NB4 (cell line): ENCODE measurements around the gene PTPN4.

ENCODE experiments used
- DNase-seq: peaks from one replicate; pipeline ENCODE4 v3.0.0; 2010; ENCODE audit warnings: low read depth
- H3K4me3 ChIP-seq: one replicate; pipeline ENCODE4 v1.5.1; 2011; ENCODE audit warnings: mild to moderate bottlenecking, low read depth, low read length, moderate library complexity
- CTCF ChIP-seq: IDR thresholded peaks from one replicate; pipeline ENCODE4 v1.5.1; 2012; ENCODE audit warnings: low read depth, low read length
- MAX ChIP-seq: IDR thresholded peaks from 2 replicates; pipeline ENCODE4 v1.6.1; 2011; ENCODE audit warnings: low read depth, low read length
- MYC ChIP-seq: IDR thresholded peaks from 2 replicates; pipeline ENCODE4 v1.6.1; 2011; ENCODE audit warnings: low read depth, low read length
- POLR2A ChIP-seq: IDR thresholded peaks from 2 replicates; pipeline ENCODE4 v1.6.1; 2011; ENCODE audit warnings: mild to moderate bottlenecking; ENCODE audit not compliant: insufficient read length; ENCODE audit errors: extremely low read depth

PTPN4 gene

GRCh38 chr2:119759451-119760236 lies at the start of gene PTPN4:
Gene PTPN4, plus strand, starts transcription at chr2:119759922. Its CDS starts 49,932 bp downstream, at chr2:119809854.
- peak; percentile 100 for DNase-seq
- TF ChIP-seq CTCF (no peak), MYC (peak; percentile 54), POLR2A (peak; percentile 73), MAX (peak; percentile 41; the same call in 1 of the 2 replicates)
- peak within 1 kb of the TSS; percentile 92 for H3K4me3 ChIP-seq

GRCh38 chr2:119710281-119710680 lies 49.4 kb upstream of the PTPN4 start:
- no peak for DNase-seq
- H3K4me3 ChIP-seq, result no peak overlapping the region
- TF ChIP-seq CTCF (no peak), MYC (no peak), MAX (no peak), POLR2A (no peak)

DNA sequence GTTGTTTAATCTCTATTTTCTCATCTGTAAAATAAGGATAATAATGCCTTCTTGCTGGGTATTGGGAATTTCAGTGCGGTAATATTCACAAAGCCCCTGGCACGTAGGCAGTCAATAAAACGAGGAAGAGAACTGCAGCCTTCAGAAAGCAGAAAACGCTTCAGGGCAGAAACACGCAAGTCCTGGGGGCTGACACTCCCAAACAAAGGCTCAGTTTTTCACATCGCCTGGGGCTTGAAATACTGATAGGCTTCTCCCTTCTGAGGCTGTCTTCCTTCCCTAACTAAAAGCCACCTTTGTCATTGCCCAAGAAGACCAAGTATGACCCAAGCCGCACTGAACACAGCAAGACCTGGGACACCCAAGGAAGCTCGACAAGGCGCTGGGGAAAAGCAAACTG lies 48.4 kb upstream of the PTPN4 start:
- H3K4me3 ChIP-seq, result no peak overlapping the region
- DNase-seq, result no peak
- TF ChIP-seq MAX, result no peak
- TF ChIP-seq POLR2A, result no peak
- no peak for TF ChIP-seq MYC
- no peak for TF ChIP-seq CTCF

DNA sequence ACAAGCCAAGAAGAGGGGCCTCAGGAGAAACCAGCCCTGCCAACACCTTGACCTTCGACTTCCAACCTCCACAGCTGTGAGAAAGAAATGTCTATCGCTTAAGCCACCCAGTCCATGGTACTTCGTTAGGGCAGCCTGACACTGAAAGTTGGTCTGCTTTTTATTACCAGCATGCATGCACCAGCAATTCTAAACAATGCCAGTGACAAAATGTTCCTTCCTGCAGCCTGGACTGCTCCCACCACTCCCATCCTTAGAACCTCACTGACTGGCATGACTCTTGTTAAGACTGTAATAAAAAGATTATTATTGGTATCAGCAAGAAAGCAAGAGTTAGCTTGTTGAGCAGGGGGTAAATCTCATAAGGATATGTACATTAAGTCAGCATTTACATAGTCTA lies 47.2 kb upstream of the PTPN4 start:
- no peak for DNase-seq
- no peak overlapping the region for H3K4me3 ChIP-seq
- TF ChIP-seq POLR2A (no peak), MAX (no peak), CTCF (no peak), MYC (no peak)

DNA sequence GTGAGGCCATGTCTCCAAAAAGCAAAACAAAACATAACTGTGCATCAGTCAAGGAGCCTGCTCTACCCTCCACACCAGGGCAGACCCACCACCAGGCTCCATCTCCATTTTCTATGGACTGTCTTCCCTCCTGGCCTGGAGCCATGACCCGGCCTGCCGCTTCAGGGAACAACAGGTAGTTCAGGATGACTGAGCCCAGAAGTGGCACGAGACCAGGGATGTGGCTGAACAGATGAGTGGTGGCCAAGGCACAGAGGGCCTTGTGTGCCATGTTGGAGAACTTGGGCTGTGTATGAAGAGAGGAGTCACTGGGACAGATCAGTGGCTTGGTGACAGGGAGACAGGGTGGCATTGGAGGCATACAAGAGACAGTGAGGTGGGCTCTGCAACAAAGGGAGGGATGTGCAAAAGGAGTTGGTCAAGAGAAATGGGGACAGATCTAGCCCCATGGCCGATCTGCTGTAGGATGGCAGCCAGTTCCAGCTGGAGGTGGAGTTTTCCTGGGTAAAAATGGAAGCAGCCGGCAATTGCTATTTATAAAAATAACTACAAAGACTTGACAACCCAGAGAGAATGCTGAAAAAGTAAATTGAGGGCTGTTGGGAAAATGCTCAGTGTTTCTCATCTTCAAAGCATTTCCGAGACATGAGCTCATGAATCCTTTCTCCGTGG lies 45.8 kb upstream of the PTPN4 start:
- no peak for DNase-seq
- H3K4me3 ChIP-seq, result no peak overlapping the region
- TF ChIP-seq MAX (no peak), CTCF (no peak), POLR2A (no peak), MYC (no peak)
